ENCODE data around the gene STK32B.
"Not testable (repeated sequence)": the region's sequence is repeated elsewhere in the genome, so short reads cannot be mapped to it uniquely, and the experiment has no call there.

STK32B gene

DNA sequence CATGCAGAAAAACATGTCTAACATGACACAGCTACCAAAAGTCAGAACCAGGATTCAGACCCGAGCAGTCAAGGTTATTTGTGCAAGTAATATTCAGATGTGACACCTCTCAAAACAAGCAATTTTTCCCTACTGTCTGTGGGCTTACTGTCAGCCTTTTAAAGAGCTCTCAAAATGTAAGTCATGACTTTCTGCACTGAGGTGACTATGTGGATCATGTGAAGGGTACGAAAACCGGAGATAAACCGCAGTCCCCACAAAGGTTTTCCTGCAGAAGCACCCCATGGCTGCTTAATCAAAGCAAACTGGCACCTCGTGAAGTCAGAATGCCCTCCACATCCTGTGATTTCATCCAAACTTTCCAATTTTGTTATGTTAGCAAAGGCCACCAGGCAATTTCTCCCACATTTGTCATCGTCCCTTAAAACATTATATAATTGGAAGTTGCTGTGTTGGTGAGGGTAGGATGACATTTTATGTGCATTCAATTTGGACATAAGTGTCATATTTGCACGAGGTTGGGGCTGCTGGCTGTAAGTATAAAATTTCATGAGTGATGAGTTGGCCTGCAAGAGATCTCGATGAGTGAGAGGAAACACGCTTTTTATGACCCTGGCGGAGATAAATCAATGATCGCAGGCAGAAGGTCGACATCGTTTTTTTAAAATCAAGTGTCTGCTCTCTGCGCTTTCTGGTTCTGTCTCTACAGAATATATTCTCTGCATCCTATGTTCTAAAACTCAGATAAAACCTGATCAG lies 161.2 kb downstream of the STK32B start:
- DNase-seq = no peak

DNA sequence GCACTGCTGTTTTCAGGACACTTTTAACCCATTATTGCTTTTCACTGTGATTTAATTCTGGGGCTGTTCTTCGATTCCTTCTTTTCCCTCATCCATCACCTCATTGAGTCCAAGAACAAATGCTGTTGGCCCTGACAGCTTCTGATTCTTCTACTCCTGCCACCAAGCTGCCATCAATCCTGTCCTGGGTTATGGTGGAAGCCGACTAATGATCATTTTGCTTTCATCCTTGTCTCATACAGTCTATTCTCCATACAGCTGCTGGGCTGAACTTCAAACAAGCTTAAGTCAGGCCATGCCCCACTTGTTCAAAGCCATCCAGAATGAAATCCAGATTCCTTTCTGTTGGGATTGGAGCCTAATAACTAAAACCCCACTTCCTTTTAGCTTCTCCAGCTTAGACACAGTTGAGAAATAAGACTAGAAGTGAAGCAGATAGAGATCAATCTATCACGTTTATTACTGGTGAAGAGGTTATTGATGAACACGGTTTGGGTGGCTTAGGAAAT lies 161.9 kb downstream of the STK32B start:
- no peak for DNase-seq

DNA sequence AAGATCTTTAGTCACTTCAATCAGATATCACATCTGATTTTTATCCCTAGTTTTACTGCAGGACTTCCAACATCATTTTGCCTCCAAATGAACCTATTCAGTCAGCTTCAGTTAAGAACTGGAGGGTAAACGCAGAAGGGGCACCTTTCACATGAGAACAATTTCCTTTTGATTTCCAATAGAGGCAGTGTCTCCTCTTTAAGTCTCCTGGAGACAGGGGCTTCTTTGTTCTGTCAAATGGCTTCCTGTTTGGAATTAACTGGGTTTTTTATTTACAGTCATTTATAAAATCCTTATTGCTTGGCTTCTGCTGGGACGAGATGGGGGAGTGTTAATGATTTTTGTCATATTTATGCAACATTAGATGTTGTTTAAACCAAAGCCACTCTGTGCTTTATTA lies 164.0 kb downstream of the STK32B start:
- no peak for DNase-seq

DNA sequence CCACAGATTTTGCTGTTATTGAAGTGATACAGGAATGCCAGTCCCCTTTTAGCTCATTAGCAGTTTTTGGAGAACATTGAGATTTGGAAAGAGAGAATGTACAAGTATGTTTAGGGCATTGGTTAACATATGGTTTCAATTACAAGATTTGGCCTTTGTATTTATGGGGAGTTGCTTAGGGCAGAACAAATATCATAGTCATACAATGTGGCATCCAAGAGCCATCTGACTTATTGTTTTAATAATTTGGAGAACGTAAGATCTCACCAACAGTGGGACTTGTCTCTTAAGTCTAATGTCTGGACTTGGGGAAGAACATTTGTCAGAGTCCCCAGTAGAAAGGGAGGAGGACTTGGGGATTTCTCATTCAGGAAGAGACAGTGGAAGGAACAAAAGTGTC lies 166.1 kb downstream of the STK32B start:
- no peak for DNase-seq

DNA sequence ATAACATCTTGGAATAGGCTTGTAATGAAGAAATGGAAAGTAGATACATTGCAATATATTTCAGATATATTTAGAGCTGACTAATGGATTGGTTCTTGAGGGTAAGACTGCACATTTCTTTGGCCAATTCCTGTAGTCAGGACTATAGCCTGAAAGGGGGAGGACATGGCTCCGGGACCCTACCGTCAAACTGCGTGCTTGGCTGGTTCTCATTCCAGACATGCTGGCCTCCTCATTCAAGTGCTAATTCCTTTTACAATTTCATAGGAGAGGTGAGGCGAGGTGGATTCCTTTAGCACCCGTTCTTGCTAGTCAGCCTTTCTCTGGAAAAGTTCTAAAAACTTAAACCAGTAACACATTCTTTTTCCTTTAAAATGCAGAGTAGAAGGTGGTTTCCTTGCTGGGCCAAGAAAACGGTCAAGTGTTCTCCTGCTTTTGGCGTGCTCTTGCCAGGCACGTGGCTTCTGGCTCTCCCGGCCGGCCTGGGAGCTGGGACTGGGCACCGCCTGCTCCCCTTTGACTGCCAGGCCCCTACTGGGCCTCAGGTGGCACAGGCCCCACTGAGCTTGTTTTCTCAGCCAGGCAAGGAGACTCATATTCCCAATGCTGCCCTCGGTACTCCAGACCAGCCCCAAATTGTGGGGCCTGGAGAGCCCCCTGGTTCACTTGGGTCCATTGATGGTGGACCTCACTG lies 167.2 kb downstream of the STK32B start:
- DNase-seq = no peak

DNA sequence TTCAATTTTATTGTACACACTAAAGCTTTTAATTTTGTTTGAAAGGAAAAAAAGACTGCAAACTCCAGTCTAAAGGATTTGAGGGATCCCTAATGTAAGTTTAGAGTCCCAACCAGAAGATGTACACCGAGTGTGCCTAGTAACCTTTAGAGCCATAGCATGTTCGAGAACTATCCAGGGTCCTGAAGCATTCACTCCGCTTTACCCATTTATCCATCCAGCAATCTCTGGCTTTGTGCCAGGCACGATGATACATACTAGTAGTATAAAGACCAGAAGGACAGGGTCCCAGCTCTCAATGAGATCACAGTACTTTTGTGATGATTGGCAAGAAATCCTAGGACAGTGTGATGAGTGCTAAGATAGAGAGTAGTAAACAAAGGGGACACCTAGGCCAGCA lies 168.7 kb downstream of the STK32B start:
- DNase-seq = no peak

DNA sequence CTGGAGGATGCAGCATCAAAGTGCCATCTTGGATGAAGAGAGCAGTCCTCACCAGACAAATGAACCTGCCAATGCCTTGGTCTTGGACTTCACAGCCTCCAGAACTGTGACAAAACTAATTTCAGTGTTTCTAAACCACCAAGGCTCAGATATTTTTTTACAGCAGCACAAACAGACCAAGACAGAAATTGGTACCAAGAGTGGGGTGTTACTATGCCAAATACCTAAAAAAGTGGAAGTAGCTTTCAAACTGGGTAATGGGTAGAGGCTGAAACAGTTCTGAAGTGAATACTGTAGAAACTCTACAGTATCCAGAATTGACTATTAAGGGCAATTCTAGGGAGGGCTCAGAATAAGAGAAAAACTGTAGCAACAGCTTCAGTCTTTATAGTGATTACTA lies 170.8 kb downstream of the STK32B start:
- DNase-seq = no peak

DNA sequence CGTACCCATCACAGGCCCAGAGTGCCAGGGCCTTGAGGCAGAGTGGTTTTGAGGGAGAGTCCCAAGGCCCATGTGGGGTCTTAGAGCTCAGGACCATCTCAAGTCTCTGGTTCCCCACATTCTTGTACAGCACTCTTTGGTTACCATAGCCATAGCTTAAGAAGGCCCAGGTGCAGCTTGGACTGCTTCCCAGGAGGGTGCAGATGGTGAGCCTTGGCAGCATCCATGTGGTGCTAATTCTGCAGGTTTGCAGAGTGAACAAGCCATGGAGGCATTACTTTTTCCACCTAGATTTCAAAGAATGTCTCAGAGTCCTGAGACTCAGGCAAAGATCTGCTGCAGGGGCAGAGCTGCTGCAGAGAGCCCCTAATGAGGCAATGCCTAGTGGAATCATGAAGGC lies 171.7 kb downstream of the STK32B start:
- no peak for DNase-seq

DNA sequence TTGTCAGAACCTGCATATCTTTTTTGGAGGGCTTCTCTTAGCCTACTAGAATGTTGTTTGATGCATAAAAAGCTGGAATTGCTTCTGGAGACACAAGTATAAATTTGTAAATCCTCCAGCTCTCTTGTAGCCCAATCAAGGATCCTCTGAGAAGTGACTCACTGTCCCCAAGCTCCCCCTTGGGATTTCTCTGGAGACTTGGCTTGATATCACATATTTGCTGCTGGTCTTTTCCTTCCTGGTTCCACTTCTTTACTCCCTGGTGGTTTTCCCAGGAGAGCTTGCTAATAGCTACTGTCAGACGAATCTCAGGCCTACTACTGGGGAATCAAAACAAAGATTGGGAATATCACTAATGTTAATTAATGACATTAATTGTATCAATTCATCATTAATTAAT lies 173.1 kb downstream of the STK32B start:
- no peak for DNase-seq

DNA sequence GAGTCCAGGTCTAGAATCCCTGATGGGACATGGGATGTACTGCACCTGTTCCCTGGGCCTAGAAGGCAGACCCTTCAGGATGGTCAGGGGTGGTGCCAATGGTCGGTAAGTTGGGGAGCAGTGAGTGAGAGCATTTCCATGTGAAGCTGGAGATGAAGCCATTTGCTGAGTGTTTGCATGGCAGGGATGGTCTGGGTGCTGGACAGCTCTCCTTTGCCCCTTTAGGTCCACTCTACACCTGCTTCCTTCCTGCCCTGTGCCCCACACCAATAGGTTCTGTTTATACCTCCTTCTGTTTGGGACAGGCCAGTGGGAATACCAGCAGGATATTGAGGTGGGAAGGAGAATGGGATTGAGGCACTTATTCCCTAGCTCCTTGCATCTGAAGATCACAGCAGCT lies 181.3 kb downstream of the STK32B start:
- DNase-seq = no peak

DNA sequence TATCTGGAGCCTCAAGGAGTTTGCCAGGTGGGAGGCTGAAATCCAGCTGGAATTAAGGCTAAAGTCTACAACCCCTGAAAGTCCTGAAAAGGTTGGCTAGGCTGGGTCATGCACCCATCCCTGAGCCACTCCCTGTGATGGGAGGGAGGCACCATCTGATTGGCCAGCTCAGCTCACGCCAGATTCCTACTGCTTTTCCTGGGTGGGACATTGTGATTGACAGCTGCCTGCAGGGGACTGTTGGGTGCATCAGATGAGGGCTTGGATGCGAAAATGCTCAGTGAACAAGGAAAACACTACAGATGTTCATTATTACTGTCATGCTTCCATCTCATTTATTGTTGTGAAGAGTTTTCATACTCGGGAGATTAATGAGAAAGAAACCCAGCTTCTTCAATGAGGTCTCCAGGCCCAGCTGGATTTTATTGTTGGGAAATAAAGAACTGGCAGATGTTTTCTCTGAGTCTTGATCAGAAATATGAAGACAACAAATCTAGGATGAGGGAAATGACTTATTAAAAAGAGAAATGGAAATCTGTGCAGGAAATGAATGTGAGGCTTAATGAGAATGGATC lies 185.9 kb downstream of the STK32B start:
- no peak for DNase-seq

DNA sequence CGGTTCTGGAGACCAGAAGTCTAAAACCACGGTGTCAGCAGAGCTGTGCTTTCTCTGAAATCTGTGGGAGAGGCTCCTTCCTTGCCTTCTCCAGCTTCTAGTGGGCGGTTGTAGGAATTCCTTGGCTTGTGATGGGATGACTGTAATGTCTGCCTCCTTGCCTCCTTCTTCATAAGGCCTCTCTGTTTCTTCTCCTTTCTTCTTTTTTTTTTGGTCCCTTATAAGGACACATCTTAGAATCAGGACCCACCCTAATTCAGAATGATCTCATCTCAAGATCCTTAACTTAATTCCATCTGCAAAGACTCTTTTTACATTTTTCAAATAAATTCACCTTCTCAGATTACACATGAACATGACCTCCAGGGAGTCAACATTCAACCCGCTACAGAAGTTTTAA lies 186.9 kb downstream of the STK32B start:
- DNase-seq = no peak

DNA sequence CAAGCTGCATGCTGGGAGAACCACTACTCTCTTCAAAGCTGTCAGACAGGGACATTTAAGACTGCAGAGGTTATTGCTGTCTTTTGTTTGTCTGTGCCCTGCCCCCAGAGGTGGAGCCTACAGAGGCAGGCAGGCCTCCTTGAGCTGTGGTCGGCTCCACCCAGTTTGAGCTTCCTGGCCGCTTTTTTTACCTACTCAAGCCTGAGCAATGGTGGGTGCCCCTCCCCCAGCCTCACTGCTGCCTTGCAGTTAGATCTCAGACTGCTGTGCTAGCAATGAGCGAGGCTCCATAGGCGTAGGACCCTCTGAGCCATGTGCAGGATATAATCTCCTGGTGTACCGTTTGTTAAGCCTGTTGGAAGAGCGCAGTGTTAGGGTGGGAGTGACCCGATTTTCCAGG lies 195.8 kb downstream of the STK32B start:
- DNase-seq = not testable (repeated sequence)

DNA sequence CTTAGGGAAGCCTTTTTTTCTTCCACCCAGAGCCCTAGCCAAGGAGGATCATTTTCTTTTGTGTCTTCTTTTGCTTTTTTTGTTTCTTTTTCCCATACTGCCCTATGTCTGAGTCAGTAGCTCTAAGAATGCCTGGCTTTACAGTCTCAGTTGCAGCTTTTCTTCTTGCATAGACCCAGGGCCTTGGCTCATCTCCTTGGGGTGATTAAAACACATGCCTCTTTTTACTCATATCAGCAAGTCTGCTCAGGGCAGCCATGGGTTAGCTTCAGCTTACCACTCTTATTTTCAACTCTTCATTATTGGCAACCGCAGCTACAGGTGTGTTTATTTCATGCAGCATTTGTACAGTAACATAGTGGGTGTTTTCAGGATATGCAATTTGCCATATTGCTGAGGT lies 196.5 kb downstream of the STK32B start:
- DNase-seq = no peak

DNA sequence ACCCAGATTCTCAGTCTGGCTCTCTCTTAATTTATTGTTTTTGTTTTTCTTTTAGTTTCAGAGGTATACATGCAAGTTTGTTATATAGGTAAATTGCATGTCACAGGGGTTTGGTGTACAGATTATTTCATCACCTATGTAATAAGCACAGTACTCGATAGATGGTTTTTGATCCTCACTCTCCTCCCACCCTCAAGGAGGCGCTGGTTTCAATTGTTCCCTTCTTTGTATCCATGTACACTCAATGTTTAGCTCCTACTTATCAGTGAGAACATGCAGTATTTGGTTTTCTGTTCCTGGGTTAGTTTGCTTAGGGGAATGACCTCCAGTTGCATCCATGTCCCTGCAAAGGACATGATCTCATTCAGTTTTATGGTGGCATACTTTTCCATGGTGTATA lies 198.4 kb downstream of the STK32B start:
- no peak for DNase-seq

DNA sequence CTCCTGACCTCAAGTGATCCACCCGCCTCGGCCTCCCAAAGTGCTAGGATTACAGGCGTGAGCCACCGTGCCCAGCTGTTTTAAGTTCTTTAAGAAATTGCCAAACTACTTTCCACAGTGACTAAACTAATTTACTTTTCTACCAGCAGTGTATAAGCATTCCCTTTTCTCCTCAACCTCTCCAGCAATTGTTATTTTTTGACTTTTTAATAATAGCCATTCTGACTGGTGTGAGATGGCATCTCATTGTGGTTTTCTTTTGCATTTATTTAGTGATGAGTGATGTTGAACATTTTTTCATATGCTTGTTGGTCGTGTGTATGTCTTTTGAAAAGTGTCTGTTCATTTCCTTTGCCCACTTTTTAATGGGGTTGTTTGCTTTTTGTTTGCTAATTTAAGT lies 199.3 kb downstream of the STK32B start:
- not testable (repeated sequence) for DNase-seq

DNA sequence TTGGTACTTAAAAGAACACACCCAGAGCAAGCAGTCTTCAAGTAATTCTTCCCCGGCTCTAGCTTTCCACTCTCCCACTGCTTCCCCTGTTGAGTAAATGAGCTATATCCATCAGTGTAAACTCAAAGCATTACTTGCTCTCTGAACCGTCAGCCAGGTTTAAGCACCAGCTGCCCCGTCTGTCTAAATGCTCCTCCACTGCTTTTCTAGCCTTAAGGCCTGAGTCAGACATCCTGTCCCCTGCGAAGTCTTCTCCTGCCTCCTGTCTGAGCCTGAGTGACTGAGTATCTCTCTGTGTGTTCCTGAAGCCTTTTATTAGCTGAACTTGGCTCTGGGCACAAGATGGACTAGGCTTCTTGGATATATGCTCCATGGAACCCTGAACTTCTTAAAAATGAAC lies 205.1 kb downstream of the STK32B start:
- DNase-seq = peak; percentile 25

DNA sequence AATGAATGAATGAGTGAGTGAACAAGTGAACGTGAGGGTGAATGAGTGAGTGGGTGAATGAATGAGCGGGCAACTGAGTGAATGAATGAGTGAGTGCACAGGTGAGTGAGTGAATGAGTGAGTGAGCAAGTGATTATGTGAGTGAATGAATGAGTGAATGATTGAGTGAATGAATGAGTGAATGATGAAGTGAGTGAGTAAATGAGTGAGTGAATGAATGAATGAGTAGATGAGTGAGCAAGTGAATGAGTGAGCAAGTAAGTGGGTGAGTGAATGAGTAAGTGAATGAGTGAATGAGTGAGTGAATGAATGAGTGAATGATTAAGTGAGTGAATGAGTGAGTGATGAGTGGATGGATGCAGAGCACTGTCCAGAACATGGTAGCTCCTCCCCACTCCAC lies 205.8 kb downstream of the STK32B start:
- DNase-seq = no peak

DNA sequence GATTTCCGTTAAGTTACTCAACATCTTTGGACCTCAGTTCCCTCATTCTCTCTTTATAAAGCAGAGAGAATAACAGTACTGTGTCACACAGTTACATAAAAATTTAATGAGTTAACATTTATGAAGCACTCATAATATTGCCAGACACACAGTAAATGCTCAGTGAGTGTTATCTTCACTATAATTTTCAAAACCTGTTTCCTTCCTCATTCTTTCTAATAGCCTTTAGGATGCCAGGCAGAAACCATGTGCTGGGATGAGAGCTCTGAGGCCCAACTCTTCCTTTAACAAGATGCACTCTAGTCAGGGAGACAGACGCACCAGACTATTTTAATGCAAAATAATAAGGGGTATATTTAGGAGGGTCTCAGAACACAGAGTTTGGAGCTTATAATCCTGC lies 208.2 kb downstream of the STK32B start:
- DNase-seq = no peak

DNA sequence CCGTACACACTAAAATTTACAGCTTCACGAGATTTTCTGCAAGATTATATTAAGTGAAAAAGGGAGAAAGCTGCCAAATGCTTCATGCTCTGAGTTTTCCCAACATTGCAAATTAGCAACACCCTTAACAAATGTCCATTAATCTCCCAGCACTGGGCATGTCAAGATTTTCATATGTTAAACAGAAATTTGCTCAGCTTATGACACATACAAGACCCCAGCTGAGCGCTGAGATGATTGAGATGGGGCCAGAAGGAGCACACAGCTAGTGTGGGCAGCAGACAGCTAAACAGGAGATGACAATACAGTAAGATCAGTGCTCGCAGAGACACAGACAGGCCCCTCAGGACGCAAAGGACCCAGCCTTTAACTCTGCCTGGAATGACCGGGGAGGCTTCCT lies 208.8 kb downstream of the STK32B start:
- DNase-seq = peak; percentile 29

DNA sequence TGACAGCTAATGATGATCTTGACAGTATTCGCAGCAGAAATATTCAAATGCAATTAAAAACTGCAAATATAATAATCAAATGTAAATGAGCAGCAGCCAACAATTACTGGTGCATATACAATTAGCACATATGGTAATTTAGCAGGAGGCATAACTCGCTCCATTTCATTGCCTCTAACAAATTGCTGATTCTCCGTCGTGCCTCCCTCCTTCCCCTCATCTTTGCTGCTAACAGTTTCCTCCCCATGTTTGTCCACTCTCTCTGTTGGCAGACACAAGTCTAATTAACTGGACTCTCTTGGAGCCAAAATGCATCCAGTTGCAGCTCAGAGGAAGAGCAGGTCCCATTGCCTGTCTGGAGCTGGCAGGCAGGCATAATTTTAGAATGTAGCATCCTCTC lies 210.6 kb downstream of the STK32B start:
- peak; percentile 19 for DNase-seq

DNA sequence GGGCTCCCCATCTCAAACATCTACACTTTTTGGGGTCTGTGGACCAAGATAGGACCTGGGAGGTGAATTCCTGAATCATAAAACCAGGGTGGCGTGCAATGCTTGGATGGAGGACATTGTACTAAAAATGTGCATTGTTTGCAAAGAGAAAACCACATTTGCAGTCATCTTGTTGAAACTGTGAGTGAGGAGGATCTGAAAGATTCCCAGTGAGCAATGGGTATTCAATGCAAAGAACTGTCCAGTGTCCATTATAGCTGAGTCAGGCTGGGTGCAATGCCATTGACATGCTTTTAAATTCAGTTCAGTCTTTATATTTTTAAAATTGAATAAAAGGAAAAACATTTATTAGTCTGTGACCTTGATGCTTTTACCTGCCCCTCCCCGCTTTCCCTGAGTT lies 215.7 kb downstream of the STK32B start:
- DNase-seq = no peak

DNA sequence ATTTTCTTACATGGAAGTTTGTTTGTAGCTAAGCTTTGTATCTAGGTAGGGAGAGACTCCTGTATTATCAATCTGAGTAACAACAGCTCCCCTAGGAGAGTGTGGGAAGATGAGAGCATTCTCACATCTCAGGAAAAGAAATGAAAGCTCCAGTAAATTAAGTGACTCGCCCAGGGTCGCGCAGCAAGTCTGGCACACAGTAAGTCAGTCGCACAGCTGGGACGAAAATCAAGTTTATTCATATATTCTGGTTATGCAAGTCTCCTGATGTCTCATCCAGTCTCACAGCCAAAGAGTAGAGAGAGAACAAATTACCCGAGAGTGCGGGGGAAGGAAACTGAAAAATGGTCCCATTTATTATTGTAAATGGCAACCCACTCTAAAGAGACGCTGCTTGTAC lies 216.1 kb downstream of the STK32B start:
- no peak for DNase-seq

DNA sequence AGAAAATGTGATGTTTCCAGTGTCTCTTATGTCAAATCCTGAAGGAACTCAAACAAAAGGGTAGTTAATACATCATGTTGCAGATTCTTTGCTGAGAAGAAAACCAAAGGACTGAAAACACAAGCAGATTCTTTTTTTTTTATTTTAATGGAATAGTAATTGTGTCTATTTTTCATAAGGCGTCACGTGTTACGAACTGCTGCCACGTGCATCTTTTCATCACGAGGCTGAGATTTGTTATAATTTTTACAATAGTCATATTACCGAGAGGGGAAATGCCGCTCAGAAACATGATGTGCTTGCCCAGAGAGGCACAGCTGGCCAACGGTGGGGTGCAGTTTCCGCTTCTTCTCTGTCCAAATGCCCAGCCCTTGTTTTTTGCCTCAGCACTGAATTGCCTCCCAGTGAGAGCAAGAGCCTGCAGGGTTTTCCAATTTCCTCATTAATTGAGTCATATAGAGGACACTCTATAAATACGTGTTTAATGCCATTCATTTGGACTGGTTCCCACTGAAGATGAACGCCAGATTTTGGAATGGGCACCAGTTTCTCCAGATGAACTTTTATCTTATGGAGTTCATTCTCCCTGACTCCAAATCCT lies 225.3 kb downstream of the STK32B start:
- no peak for DNase-seq
